SU-DHL-6 (cell line): ENCODE data around the gene TLR8.

Experiments used
- H2AFZ ChIP-seq: fragments of 200-600 bp; sonication (generic); 2 replicates; pipeline ENCODE4 v1.6.1; 2014; ENCODE audit warnings: low read depth, mild to moderate bottlenecking, moderate library complexity, mixed read lengths, antibody characterized with exemption, low read length; ENCODE audit not compliant: severe bottlenecking
- H3F3A ChIP-seq: fragments of 200-600 bp; shearing (Covaris generic); 2 replicates; pipeline ENCODE4 v1.6.0; 2016; ENCODE audit warnings: antibody characterized with exemption, mild to moderate bottlenecking; ENCODE audit not compliant: insufficient read depth
- H3K27ac ChIP-seq: fragments of 200-600 bp; sonication (generic); 2 replicates; pipeline ENCODE4 v1.5.1; 2016; ENCODE audit warnings: low read depth, mild to moderate bottlenecking, low read length, moderate library complexity, mixed read lengths
- H3K27me3 ChIP-seq: fragments of 200-600 bp; sonication (generic), shearing (Covaris generic); 2 replicates; pipeline ENCODE4 v1.6.0; 2014; ENCODE audit warnings: mild to moderate bottlenecking, low read length
- H3K36me3 ChIP-seq: fragments of 200-600 bp; sonication (generic); 2 replicates; pipeline ENCODE4 v1.6.1; 2014; ENCODE audit warnings: mild to moderate bottlenecking, low read length, mixed read lengths
- H3K4me2 ChIP-seq: fragments of 300-600, 200-600 bp; shearing (Covaris generic), sonication (generic); 2 replicates; pipeline ENCODE4 v1.6.0; 2014; ENCODE audit warnings: low read length, low read depth, mild to moderate bottlenecking; ENCODE audit not compliant: poor library complexity, severe bottlenecking
- H3K4me3 ChIP-seq: fragments of 200-600 bp; sonication (generic); 2 replicates; pipeline ENCODE4 v1.5.1; 2014; ENCODE audit warnings: antibody characterized with exemption, low read length, mild to moderate bottlenecking, mixed read lengths; ENCODE audit not compliant: insufficient read depth, poor library complexity, severe bottlenecking
- H3K79me2 ChIP-seq: fragments of 200-600 bp; sonication (generic); 2 replicates; pipeline ENCODE4 v1.6.1; 2014; ENCODE audit warnings: mild to moderate bottlenecking, low read length, moderate library complexity; ENCODE audit not compliant: insufficient read depth
- H3K9ac ChIP-seq: fragments of 200-600 bp; sonication (generic); 2 replicates; pipeline ENCODE4 v1.7.0; 2014; ENCODE audit warnings: mild to moderate bottlenecking, low read length
- H3K9me2 ChIP-seq: fragments of 200-600 bp; sonication (generic); replicated peaks from 2 replicates; pipeline ENCODE4 v1.6.1; 2014; ENCODE audit warnings: low read length; ENCODE audit not compliant: insufficient read depth
- H3K9me3 ChIP-seq: fragments of 200-600 bp; sonication (generic); 2 replicates; pipeline ENCODE4 v1.6.1; 2014; ENCODE audit warnings: low read length, mixed read lengths; ENCODE audit not compliant: insufficient read depth
- H4K20me1 ChIP-seq: fragments of 200-600 bp; sonication (generic); 2 replicates; pipeline ENCODE4 v1.6.1; 2014; ENCODE audit warnings: low read depth, mild to moderate bottlenecking, antibody characterized with exemption, low read length, moderate library complexity, mixed read lengths
- EZH2phosphoT487 ChIP-seq: fragments of 200-600 bp; sonication (generic), shearing (Covaris generic); conservative IDR thresholded peaks from 2 replicates; pipeline ENCODE4 v1.6.1; 2018; ENCODE audit warnings: mild to moderate bottlenecking, antibody characterized with exemption, low read length, moderate library complexity, mixed read lengths
- TF ChIP-seq, protein P1 (sequence below): fragments of 200-600 bp; sonication (generic); IDR thresholded peaks from one replicate; pipeline ENCODE4 v1.5.1; 2017; ENCODE audit warnings: antibody characterized with exemption, mild to moderate bottlenecking, low read length, moderate library complexity; ENCODE audit not compliant: insufficient read depth, poor library complexity, severe bottlenecking

Gene TLR8

GRCh38 chrX:12895866-12896265 lies 10.6 kb upstream of the TLR8 start:
- no peak for TF ChIP-seq EZH2phosphoT487
- TF ChIP-seq, protein P1, sequence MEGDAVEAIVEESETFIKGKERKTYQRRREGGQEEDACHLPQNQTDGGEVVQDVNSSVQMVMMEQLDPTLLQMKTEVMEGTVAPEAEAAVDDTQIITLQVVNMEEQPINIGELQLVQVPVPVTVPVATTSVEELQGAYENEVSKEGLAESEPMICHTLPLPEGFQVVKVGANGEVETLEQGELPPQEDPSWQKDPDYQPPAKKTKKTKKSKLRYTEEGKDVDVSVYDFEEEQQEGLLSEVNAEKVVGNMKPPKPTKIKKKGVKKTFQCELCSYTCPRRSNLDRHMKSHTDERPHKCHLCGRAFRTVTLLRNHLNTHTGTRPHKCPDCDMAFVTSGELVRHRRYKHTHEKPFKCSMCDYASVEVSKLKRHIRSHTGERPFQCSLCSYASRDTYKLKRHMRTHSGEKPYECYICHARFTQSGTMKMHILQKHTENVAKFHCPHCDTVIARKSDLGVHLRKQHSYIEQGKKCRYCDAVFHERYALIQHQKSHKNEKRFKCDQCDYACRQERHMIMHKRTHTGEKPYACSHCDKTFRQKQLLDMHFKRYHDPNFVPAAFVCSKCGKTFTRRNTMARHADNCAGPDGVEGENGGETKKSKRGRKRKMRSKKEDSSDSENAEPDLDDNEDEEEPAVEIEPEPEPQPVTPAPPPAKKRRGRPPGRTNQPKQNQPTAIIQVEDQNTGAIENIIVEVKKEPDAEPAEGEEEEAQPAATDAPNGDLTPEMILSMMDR = no peak
- H3F3A ChIP-seq = 0 out of 2 replicates have a peak, but pooled peaks cover 6% of the 10 kb centered on the region
- H3K4me3 ChIP-seq = no peak overlapping the region
- H3K27me3 ChIP-seq = no peaks in the 10 kb centered on the region
- no peak overlapping the region for H3K4me2 ChIP-seq
- H3K36me3 ChIP-seq = no peaks in the 10 kb centered on the region
- H3K9me3 ChIP-seq = no peaks in the 10 kb centered on the region
- H4K20me1 ChIP-seq = no peaks in the 10 kb centered on the region
- no peak overlapping the region for H3K27ac ChIP-seq
- no peak overlapping the region for H3K9ac ChIP-seq
- no peaks in the 10 kb centered on the region for H3K79me2 ChIP-seq
- H3K9me2 ChIP-seq = no peaks in the 10 kb centered on the region
- no peak overlapping the region for H2AFZ ChIP-seq

- H3K4me3 ChIP-seq = no peak overlapping the region
- no peaks in the 10 kb centered on the region for H3K27me3 ChIP-seq
- H3K4me2 ChIP-seq = no peak overlapping the region
- TF ChIP-seq EZH2phosphoT487 = no peak
- TF ChIP-seq, protein P1 = no peak
- no peaks in the 10 kb centered on the region for H4K20me1 ChIP-seq
- no peaks in the 10 kb centered on the region for H3K9me2 ChIP-seq
- 0 out of 2 replicates have a peak, but pooled peaks cover 6% of the 10 kb centered on the region for H3F3A ChIP-seq
- no peaks in the 10 kb centered on the region for H3K36me3 ChIP-seq
- no peaks in the 10 kb centered on the region for H3K9me3 ChIP-seq
- no peaks in the 10 kb centered on the region for H3K79me2 ChIP-seq
- H3K27ac ChIP-seq = no peak overlapping the region
- H2AFZ ChIP-seq = no peak overlapping the region
- no peak overlapping the region for H3K9ac ChIP-seq
Observed at GRCh38 chrX:12896935-12897334, 9.5 kb upstream of the TLR8 start.

GRCh38 chrX:12898073-12898472 lies 8.3 kb upstream of the TLR8 start:
- 0 out of 2 replicates have a peak, but pooled peaks cover under 1% of the 10 kb centered on the region for H3F3A ChIP-seq
- no peak overlapping the region for H2AFZ ChIP-seq
- no peaks in the 10 kb centered on the region for H3K27me3 ChIP-seq
- no peak overlapping the region for H3K27ac ChIP-seq
- H3K9me2 ChIP-seq = no peaks in the 10 kb centered on the region
- no peaks in the 10 kb centered on the region for H4K20me1 ChIP-seq
- no peak overlapping the region for H3K4me3 ChIP-seq
- H3K9ac ChIP-seq = no peak overlapping the region
- no peak overlapping the region for H3K4me2 ChIP-seq
- no peaks in the 10 kb centered on the region for H3K9me3 ChIP-seq
- no peaks in the 10 kb centered on the region for H3K36me3 ChIP-seq
- TF ChIP-seq, protein P1 = no peak
- no peak for TF ChIP-seq EZH2phosphoT487
- no peaks in the 10 kb centered on the region for H3K79me2 ChIP-seq

DNA sequence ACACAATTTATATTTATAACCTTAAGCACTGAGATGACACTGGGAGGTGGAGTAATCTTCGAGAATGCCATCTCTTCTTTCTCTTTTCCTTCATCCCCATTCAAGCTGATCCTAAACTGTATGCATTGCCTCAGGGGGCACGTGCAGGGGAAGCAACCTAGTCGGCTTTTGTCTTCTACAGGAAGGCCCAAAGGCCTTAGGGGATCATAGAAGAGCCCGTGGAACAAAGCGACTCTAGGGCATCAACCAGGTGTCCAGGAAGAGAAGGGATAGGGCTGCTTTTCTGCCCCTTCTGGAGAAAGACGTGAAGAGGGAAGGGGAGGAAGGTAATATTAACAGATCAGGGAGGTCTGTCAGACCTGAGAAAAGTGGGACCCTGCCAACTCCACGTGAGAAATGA lies 6.9 kb upstream of the TLR8 start:
- Histone ChIP-seq H3K79me2 (no peaks in the 10 kb centered on the region), H3K9me3 (no peaks in the 10 kb centered on the region), H3K4me2 (no peak overlapping the region), H3K9me2 (no peaks in the 10 kb centered on the region), H3F3A (no peaks in the 10 kb centered on the region), H3K27ac (no peak overlapping the region), H3K27me3 (no peaks in the 10 kb centered on the region), H4K20me1 (no peaks in the 10 kb centered on the region), H3K9ac (no peak overlapping the region), H3K4me3 (no peak overlapping the region), H3K36me3 (no peaks in the 10 kb centered on the region), H2AFZ (no peak overlapping the region)
- no peak for TF ChIP-seq EZH2phosphoT487
- TF ChIP-seq, protein P1 = no peak
